ENCODE measurements around the gene SGCA. TPM values are rescaled to one million over a fixed set of nuclear protein-coding genes. Genes with fewer than 3 reads are reported as not detected.
A peak's percentile ranks its signal among the peaks of the same experiment; 100 is the strongest.

The SGCA gene
- total and polyA plus RNA-seq, 7 donors, result 2.5 to 80.1 (median 27.3) TPM

DNA sequence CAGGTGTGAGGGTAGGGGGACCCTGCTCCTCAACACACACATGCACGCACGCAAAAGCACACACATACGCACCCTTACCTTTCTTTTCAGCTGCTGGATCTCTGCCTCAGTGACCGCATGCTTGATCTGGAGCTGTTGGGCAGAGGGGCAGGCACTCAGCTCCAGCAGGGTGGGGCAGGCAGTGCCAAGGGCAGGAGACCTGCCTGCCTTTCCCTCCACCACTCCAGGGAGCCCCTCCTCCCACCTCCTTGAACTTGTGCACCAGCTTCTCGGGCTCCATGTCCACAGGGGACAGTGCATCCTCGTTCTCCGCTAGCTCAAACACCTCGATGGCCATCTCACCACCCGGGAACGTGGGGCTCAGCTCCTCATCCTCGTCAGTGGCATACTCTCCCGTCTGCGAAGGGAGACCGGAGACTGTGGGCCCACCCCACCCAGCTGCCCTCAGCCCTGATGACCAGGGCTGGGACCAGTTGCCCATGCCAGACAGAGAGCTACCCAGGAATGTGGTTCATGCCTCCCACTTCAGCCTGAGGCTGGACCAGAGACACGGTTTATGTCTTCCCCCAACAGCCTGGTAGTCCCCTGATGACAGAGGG, 26.5 kb upstream of the SGCA start:
- WGBS, 2 donors, result 91% methylated on average over 15 of the region's 15 CpGs
- no peak for DNase-seq

GRCh38 chr17:50139950-50140885, 25.6 kb upstream of the SGCA start:
- TF ChIP-seq POLR2AphosphoS5 (IDR thresholded peaks at IDR 0.05), result no peak
- TF ChIP-seq POLR2A (IDR thresholded peaks at IDR 0.05), result no peak
- TF ChIP-seq EP300 (IDR thresholded peaks at IDR 0.05), result no peak
- TF ChIP-seq, protein P1, sequence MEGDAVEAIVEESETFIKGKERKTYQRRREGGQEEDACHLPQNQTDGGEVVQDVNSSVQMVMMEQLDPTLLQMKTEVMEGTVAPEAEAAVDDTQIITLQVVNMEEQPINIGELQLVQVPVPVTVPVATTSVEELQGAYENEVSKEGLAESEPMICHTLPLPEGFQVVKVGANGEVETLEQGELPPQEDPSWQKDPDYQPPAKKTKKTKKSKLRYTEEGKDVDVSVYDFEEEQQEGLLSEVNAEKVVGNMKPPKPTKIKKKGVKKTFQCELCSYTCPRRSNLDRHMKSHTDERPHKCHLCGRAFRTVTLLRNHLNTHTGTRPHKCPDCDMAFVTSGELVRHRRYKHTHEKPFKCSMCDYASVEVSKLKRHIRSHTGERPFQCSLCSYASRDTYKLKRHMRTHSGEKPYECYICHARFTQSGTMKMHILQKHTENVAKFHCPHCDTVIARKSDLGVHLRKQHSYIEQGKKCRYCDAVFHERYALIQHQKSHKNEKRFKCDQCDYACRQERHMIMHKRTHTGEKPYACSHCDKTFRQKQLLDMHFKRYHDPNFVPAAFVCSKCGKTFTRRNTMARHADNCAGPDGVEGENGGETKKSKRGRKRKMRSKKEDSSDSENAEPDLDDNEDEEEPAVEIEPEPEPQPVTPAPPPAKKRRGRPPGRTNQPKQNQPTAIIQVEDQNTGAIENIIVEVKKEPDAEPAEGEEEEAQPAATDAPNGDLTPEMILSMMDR (IDR thresholded peaks at IDR 0.05), result peak; percentile 89 to 98 (median 97)
- 41 to 47% methylated on average over 19 of the region's 19 CpGs for WGBS, 2 donors
- Histone ChIP-seq H3K27ac (peak overlapping the region; percentile 4 to 55 (median 24)), H3K4me1 (peaks cover 0 to 8% (median 4%) of the 10 kb centered on the region in 4 donors), H3K36me3 (peaks cover 36 to 97% (median 65%) of the 10 kb centered on the region in 4 donors), H3K9me3 (no peaks in the 10 kb centered on the region), H3K27me3 (no peaks in the 10 kb centered on the region), H3K4me3 (no peak overlapping the region)
- peak; percentile 91 for DNase-seq
- intact Hi-C loops (cut with DNase I), result loop anchor here (2.0 kb wide), 1 partner anchor 21 kb away; no protein-coding TSS in a partner anchor

More for the DNA sequence above, 26.5 kb upstream of the SGCA start:
- TF ChIP-seq, protein P1 (IDR thresholded peaks at IDR 0.05), result no peak
- TF ChIP-seq POLR2AphosphoS5 (IDR thresholded peaks at IDR 0.05) (no peak), POLR2A (IDR thresholded peaks at IDR 0.05) (no peak), EP300 (IDR thresholded peaks at IDR 0.05) (no peak)
- Histone ChIP-seq H3K36me3 (peaks cover 32 to 97% (median 62%) of the 10 kb centered on the region in 4 donors), H3K9me3 (no peaks in the 10 kb centered on the region), H3K4me3 (no peak overlapping the region), H3K27me3 (no peaks in the 10 kb centered on the region), H3K4me1 (peaks cover 0 to 11% (median 4%) of the 10 kb centered on the region in 4 donors), H3K27ac (peak overlapping the region in 1 of 4 donors; percentile 55)
- intact Hi-C loops (cut with DNase I), result no loop called here

DNA sequence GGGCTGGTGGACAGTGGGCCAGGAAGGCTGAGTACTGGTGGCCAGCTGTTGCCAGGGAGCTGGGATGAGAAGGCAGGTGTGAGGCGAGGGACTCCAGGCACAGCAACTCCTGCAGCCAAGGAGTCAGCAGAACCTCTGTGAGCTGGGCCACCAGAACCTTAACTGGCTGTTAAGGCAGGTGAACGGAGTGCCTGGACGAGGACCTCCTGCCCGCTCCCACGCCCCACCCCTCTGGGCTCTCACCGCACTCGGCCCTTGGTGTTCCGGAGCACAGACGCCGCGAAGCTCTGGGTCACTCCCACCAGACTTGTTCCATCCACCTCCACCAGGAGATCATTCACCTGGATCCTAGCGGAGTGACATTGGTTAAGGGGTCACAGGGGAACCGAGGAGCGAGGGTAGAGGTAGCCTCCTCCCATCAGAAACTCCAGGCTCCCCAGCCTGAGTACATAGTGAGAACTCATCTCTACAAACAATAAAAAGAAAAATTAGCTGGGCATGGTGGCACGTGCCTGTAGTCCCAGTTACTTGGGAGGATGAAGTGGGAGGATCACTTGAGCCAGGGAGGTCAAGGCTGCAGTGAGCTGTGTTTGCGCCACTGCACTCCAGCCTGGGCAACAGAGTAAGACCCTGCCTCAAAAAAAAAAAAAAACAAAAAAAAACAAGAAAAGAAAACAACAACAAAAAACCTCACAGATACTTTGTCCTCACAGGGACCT, 24.6 kb upstream of the SGCA start:
- no peak overlapping the region for H3K4me3 ChIP-seq
- H3K27me3 ChIP-seq, result no peaks in the 10 kb centered on the region
- TF ChIP-seq, protein P1 (IDR thresholded peaks at IDR 0.05), result no peak
- TF ChIP-seq EP300 (IDR thresholded peaks at IDR 0.05), result no peak
- no peak for TF ChIP-seq POLR2AphosphoS5 (IDR thresholded peaks at IDR 0.05)
- no peak for TF ChIP-seq POLR2A (IDR thresholded peaks at IDR 0.05)
- intact Hi-C loops (cut with DNase I), result loop anchor here (2.0 kb wide), 1 partner anchor 20 kb away; no protein-coding TSS in a partner anchor
- DNase-seq, result no peak
- peak overlapping the region in 1 of 4 donors; percentile 12 for H3K27ac ChIP-seq
- peaks cover 35 to 88% (median 56%) of the 10 kb centered on the region in 4 donors for H3K36me3 ChIP-seq
- 94 to 96% methylated on average over 16 of the region's 16 CpGs for WGBS, 2 donors
- H3K4me1 ChIP-seq, result peaks cover 0 to 18% (median 11%) of the 10 kb centered on the region in 4 donors
- no peaks in the 10 kb centered on the region for H3K9me3 ChIP-seq

- DNase-seq, result no peak
- no peaks in the 10 kb centered on the region for H3K9me3 ChIP-seq
- intact Hi-C loops (cut with DNase I), result loop anchor here (2.0 kb wide), 1 partner anchor 19 kb away; no protein-coding TSS in a partner anchor
- no peak overlapping the region for H3K27ac ChIP-seq
- H3K36me3 ChIP-seq, result peaks cover 29 to 82% (median 53%) of the 10 kb centered on the region in 4 donors
- H3K27me3 ChIP-seq, result no peaks in the 10 kb centered on the region
- H3K4me3 ChIP-seq, result no peak overlapping the region
- peaks cover 0 to 23% (median 17%) of the 10 kb centered on the region in 4 donors for H3K4me1 ChIP-seq
- 62 to 75% methylated on average over 8 of the region's 8 CpGs for WGBS, 2 donors
- TF ChIP-seq POLR2AphosphoS5 (IDR thresholded peaks at IDR 0.05) (no peak), POLR2A (IDR thresholded peaks at IDR 0.05) (no peak), EP300 (IDR thresholded peaks at IDR 0.05) (no peak)
- TF ChIP-seq, protein P1 (IDR thresholded peaks at IDR 0.05), result no peak
These were observed 24.1 kb upstream of the SGCA start for GRCh38 chr17:50141745-50142110.
